Activated CD4-positive, alpha-beta T cell treated with anti-CD3 and anti-CD28 coated beads, Interleukin-2, amount 10 ng/mL, durations not matched to agents 24 days and 14 days (primary cell): ENCODE data around the gene NFATC3. TPM values are rescaled to one million over a fixed set of nuclear protein-coding genes. Genes with fewer than 3 reads are reported as not detected.

Experiments
- DNase-seq: peaks from one replicate; pipeline ENCODE4 v3.0.0; 2022
- H3K27ac Mint-ChIP-seq: one replicate; pipeline ENCODE4 v1.8.0; 2022; ENCODE audit warnings: mild to moderate bottlenecking, mixed read lengths
- H3K27me3 Mint-ChIP-seq: one replicate; pipeline ENCODE4 v1.8.0; 2022; ENCODE audit warnings: mixed read lengths
- H3K36me3 Mint-ChIP-seq: one replicate; pipeline ENCODE4 v1.8.0; 2022; ENCODE audit warnings: low read depth, mild to moderate bottlenecking, mixed read lengths
- H3K4me1 Mint-ChIP-seq: one replicate; pipeline ENCODE4 v1.8.0; 2021; ENCODE audit warnings: mixed read lengths
- H3K4me3 Mint-ChIP-seq: one replicate; pipeline ENCODE4 v1.8.0; 2022; ENCODE audit warnings: mild to moderate bottlenecking, moderate library complexity, mixed read lengths
- H3K9me3 Mint-ChIP-seq: one replicate; pipeline ENCODE4 v1.8.0; 2021; ENCODE audit warnings: mixed read lengths
- intact Hi-C: fragments of 100-400 bp; cut with micrococcal nuclease; formaldehyde crosslinking; loops from one replicate; pipeline ENCODE4 v1.15.1; 2023
- total RNA-seq: library from RNA; stranded (reverse); gene quantifications from 2 replicates; pipeline ENCODE4 v1.2.3, GENCODE V29; 2022

The NFATC3 gene
- total RNA-seq, 1 donor from 2014 or later: 146 TPM

GRCh38 chr16:68273896-68274295, 188.7 kb downstream of the NFATC3 start:
- Mint-ChIP-seq H3K27ac (peak overlapping the region; percentile 92), H3K9me3 (no peaks in the 10 kb centered on the region), H3K27me3 (no peaks in the 10 kb centered on the region), H3K4me3 (peak overlapping the region; percentile 64), H3K36me3 (peaks cover 62% of the 10 kb centered on the region), H3K4me1 (peaks cover 74% of the 10 kb centered on the region)
- DNase-seq: no peak
- intact Hi-C loops: loop anchor here (2.0 kb wide), 1 partner anchor 15 kb away; no protein-coding TSS in a partner anchor

GRCh38 chr16:68274441-68274840, 189.3 kb downstream of the NFATC3 start:
- Mint-ChIP-seq H3K4me3 (peak overlapping the region; percentile 64), H3K27ac (peak overlapping the region; percentile 92), H3K4me1 (peaks cover 70% of the 10 kb centered on the region)

GRCh38 chr16:68275611-68276191, 190.5 kb downstream of the NFATC3 start:
- peaks cover 64% of the 10 kb centered on the region for H3K4me1 Mint-ChIP-seq

More at GRCh38 chr16:68274441-68274840, 189.3 kb downstream of the NFATC3 start:
- H3K27me3 Mint-ChIP-seq: no peaks in the 10 kb centered on the region
- no peak for DNase-seq
- H3K9me3 Mint-ChIP-seq: no peaks in the 10 kb centered on the region
- intact Hi-C loops: no loop called here
- H3K36me3 Mint-ChIP-seq: peaks cover 61% of the 10 kb centered on the region

GRCh38 chr16:68276223-68276622, 191.1 kb downstream of the NFATC3 start:
- Mint-ChIP-seq H3K4me1 (peaks cover 65% of the 10 kb centered on the region), H3K9me3 (no peaks in the 10 kb centered on the region), H3K36me3 (peaks cover 60% of the 10 kb centered on the region), H3K27me3 (no peaks in the 10 kb centered on the region), H3K27ac (peak overlapping the region; percentile 83), H3K4me3 (peak overlapping the region; percentile 73)
- intact Hi-C loops: no loop called here
- DNase-seq: no peak

More at GRCh38 chr16:68275611-68276191, 190.5 kb downstream of the NFATC3 start:
- DNase-seq: peak; percentile 85
- Mint-ChIP-seq H3K36me3 (peaks cover 62% of the 10 kb centered on the region), H3K27me3 (no peaks in the 10 kb centered on the region), H3K4me3 (peak overlapping the region; percentile 73), H3K27ac (peak overlapping the region; percentile 83), H3K9me3 (no peaks in the 10 kb centered on the region)
- intact Hi-C loops: loop anchor here (1.0 kb wide), 2 partner anchors 9 to 11 kb away; partner anchors contain the start of gene SLC7A6

Other genes starting within 250 kb of the NFATC3 start
- 46.4 and 48.7 TPM in 2 replicates for gene THAP11, start 243.1 kb upstream of the NFATC3 start, total RNA-seq
- gene NUTF2, start 238.4 kb upstream of the NFATC3 start, total RNA-seq: 184 and 188 TPM in 2 replicates
- gene CENPT, start 237.7 kb upstream of the NFATC3 start, total RNA-seq: 37.0 and 44.5 TPM in 2 replicates
- gene EDC4, start 212.3 kb upstream of the NFATC3 start, total RNA-seq: 112 and 122 TPM in 2 replicates
- 0.63 TPM in 1 of 2 replicates, not detected in the other for gene NRN1L, start 200.5 kb upstream of the NFATC3 start, total RNA-seq
- gene PSKH1, start 192.1 kb upstream of the NFATC3 start, total RNA-seq: 14.4 and 16.3 TPM in 2 replicates
- gene CTRL, start 153.5 kb upstream of the NFATC3 start, total RNA-seq: 6.0 and 6.5 TPM in 2 replicates
- gene PSMB10, start 148.5 kb upstream of the NFATC3 start, total RNA-seq: 211 and 214 TPM in 2 replicates
- gene LCAT, start 141.2 kb upstream of the NFATC3 start, total RNA-seq: 16.5 and 18.2 TPM in 2 replicates
- gene SLC12A4, start 116.7 kb upstream of the NFATC3 start, total RNA-seq: 40.6 and 44.7 TPM in 2 replicates
- not detected in 2 replicates for gene DPEP3, start 104.9 kb upstream of the NFATC3 start, total RNA-seq
- gene DPEP2, start 85.9 kb upstream of the NFATC3 start, total RNA-seq: 1.7 and 2.3 TPM in 2 replicates
- not detected in 2 replicates for gene DPEP2NB, start 69.5 kb upstream of the NFATC3 start, total RNA-seq
- 23.9 and 26.1 TPM in 2 replicates for gene DDX28, start 62.1 kb upstream of the NFATC3 start, total RNA-seq
- gene DUS2, start 62.1 kb upstream of the NFATC3 start, total RNA-seq: 35.3 and 42.6 TPM in 2 replicates
- gene ESRP2, start 150.8 kb downstream of the NFATC3 start, total RNA-seq: 0.07 and 0.09 TPM in 2 replicates
- 7.2 and 8.4 TPM in 2 replicates for gene PLA2G15, start 160.0 kb downstream of the NFATC3 start, total RNA-seq
- gene SLC7A6, start 179.2 kb downstream of the NFATC3 start, total RNA-seq: 103 and 106 TPM in 2 replicates
- gene SLC7A6OS, start 225.6 kb downstream of the NFATC3 start, total RNA-seq: 22.3 and 27.1 TPM in 2 replicates
- 69.7 and 72.2 TPM in 2 replicates for gene PRMT7, start 225.6 kb downstream of the NFATC3 start, total RNA-seq